IPS-18a (cell line): ENCODE results near the gene SHPK.
"Not testable (repeated sequence)": the region's sequence is repeated elsewhere in the genome, so short reads cannot be mapped to it uniquely, and the experiment has no call there.

Experiments
- H3K27ac ChIP-seq: one replicate; pipeline ENCODE4 v1.5.1; 2013; ENCODE audit warnings: low read length
- H3K27me3 ChIP-seq: one replicate; pipeline ENCODE4 v1.6.1; 2013; ENCODE audit warnings: mild to moderate bottlenecking, low read length; ENCODE audit not compliant: control insufficient read depth, insufficient read depth
- H3K36me3 ChIP-seq: one replicate; pipeline ENCODE4 v1.6.1; 2013; ENCODE audit warnings: low read depth, low read length; ENCODE audit not compliant: control insufficient read depth
- H3K4me1 ChIP-seq: one replicate; pipeline ENCODE4 v1.6.1; 2013; ENCODE audit warnings: low read depth, low read length; ENCODE audit not compliant: control insufficient read depth
- H3K4me3 ChIP-seq: one replicate; pipeline ENCODE4 v1.5.1; 2013; ENCODE audit warnings: low read length
- H3K9ac ChIP-seq: one replicate; pipeline ENCODE4 v1.6.1; 2013; ENCODE audit warnings: mild to moderate bottlenecking, low read length, moderate library complexity
- H3K9me3 ChIP-seq: one replicate; pipeline ENCODE4 v1.6.1; 2013; ENCODE audit warnings: low read depth, low read length; ENCODE audit not compliant: control insufficient read depth

SHPK gene

GRCh38 chr17:3594976-3595375 is 41.1 kb downstream of the SHPK start:
- Histone ChIP-seq H3K9ac (no peak overlapping the region), H3K4me3 (no peak overlapping the region), H3K36me3 (no peaks in the 10 kb centered on the region), H3K4me1 (no peaks in the 10 kb centered on the region), H3K9me3 (no peaks in the 10 kb centered on the region), H3K27ac (no peak overlapping the region), H3K27me3 (no peaks in the 10 kb centered on the region)

GRCh38 chr17:3594051-3594800 is 41.8 kb downstream of the SHPK start:
- Histone ChIP-seq H3K9me3 (no peaks in the 10 kb centered on the region), H3K36me3 (no peaks in the 10 kb centered on the region), H3K4me3 (no peak overlapping the region), H3K27ac (no peak overlapping the region), H3K9ac (no peak overlapping the region), H3K27me3 (no peaks in the 10 kb centered on the region), H3K4me1 (no peaks in the 10 kb centered on the region)

GRCh38 chr17:3593384-3593783 is 42.7 kb downstream of the SHPK start:
- H3K9ac ChIP-seq, result no peak overlapping the region
- no peak overlapping the region for H3K4me3 ChIP-seq
- no peaks in the 10 kb centered on the region for H3K9me3 ChIP-seq
- no peaks in the 10 kb centered on the region for H3K36me3 ChIP-seq
- H3K27ac ChIP-seq, result no peak overlapping the region
- H3K27me3 ChIP-seq, result no peaks in the 10 kb centered on the region
- H3K4me1 ChIP-seq, result no peaks in the 10 kb centered on the region

- no peaks in the 10 kb centered on the region for H3K36me3 ChIP-seq
- H3K4me3 ChIP-seq, result no peak overlapping the region
- H3K27ac ChIP-seq, result no peak overlapping the region
- H3K27me3 ChIP-seq, result no peaks in the 10 kb centered on the region
- H3K4me1 ChIP-seq, result no peaks in the 10 kb centered on the region
- H3K9ac ChIP-seq, result no peak overlapping the region
- H3K9me3 ChIP-seq, result no peaks in the 10 kb centered on the region
Observed at GRCh38 chr17:3592216-3592860, 43.7 kb downstream of the SHPK start.

- no peaks in the 10 kb centered on the region for H3K4me1 ChIP-seq
- H3K9me3 ChIP-seq, result no peaks in the 10 kb centered on the region
- H3K4me3 ChIP-seq, result no peak overlapping the region
- no peaks in the 10 kb centered on the region for H3K27me3 ChIP-seq
- no peak overlapping the region for H3K9ac ChIP-seq
- no peaks in the 10 kb centered on the region for H3K36me3 ChIP-seq
- H3K27ac ChIP-seq, result no peak overlapping the region
Observed at GRCh38 chr17:3590768-3591167, 45.3 kb downstream of the SHPK start.

- H3K9ac ChIP-seq, result no peak overlapping the region
- no peaks in the 10 kb centered on the region for H3K27me3 ChIP-seq
- H3K9me3 ChIP-seq, result no peaks in the 10 kb centered on the region
- H3K4me3 ChIP-seq, result no peak overlapping the region
- no peak overlapping the region for H3K27ac ChIP-seq
- H3K4me1 ChIP-seq, result no peaks in the 10 kb centered on the region
- no peaks in the 10 kb centered on the region for H3K36me3 ChIP-seq
Observed at GRCh38 chr17:3590231-3590630, 45.8 kb downstream of the SHPK start.

GRCh38 chr17:3589784-3590183 is 46.3 kb downstream of the SHPK start:
- Histone ChIP-seq H3K27ac (no peak overlapping the region), H3K27me3 (no peaks in the 10 kb centered on the region), H3K4me3 (no peak overlapping the region), H3K4me1 (no peaks in the 10 kb centered on the region), H3K9me3 (no peaks in the 10 kb centered on the region), H3K9ac (no peak overlapping the region), H3K36me3 (no peaks in the 10 kb centered on the region)

- no peak overlapping the region for H3K9ac ChIP-seq
- H3K4me3 ChIP-seq, result no peak overlapping the region
- H3K36me3 ChIP-seq, result no peaks in the 10 kb centered on the region
- no peaks in the 10 kb centered on the region for H3K4me1 ChIP-seq
- H3K27me3 ChIP-seq, result no peaks in the 10 kb centered on the region
- H3K27ac ChIP-seq, result no peak overlapping the region
- H3K9me3 ChIP-seq, result no peaks in the 10 kb centered on the region
Observed at GRCh38 chr17:3585826-3586225, 50.2 kb downstream of the SHPK start.

GRCh38 chr17:3583456-3583855 is 52.6 kb downstream of the SHPK start:
- no peak overlapping the region for H3K9ac ChIP-seq
- H3K9me3 ChIP-seq, result no peaks in the 10 kb centered on the region
- H3K4me1 ChIP-seq, result no peaks in the 10 kb centered on the region
- H3K36me3 ChIP-seq, result no peaks in the 10 kb centered on the region
- no peak overlapping the region for H3K27ac ChIP-seq
- H3K27me3 ChIP-seq, result no peaks in the 10 kb centered on the region
- no peak overlapping the region for H3K4me3 ChIP-seq

GRCh38 chr17:3582915-3583314 is 53.1 kb downstream of the SHPK start:
- Histone ChIP-seq H3K4me1 (no peaks in the 10 kb centered on the region), H3K27me3 (no peaks in the 10 kb centered on the region), H3K27ac (no peak overlapping the region), H3K4me3 (no peak overlapping the region), H3K36me3 (no peaks in the 10 kb centered on the region), H3K9me3 (no peaks in the 10 kb centered on the region), H3K9ac (no peak overlapping the region)

- not testable (repeated sequence) for H3K9ac ChIP-seq, H3K36me3 ChIP-seq, H3K9me3 ChIP-seq, H3K4me1 ChIP-seq, H3K27ac ChIP-seq, H3K27me3 ChIP-seq, H3K4me3 ChIP-seq
Observed at GRCh38 chr17:3578667-3579066, 57.4 kb downstream of the SHPK start.

GRCh38 chr17:3576970-3577369 is 59.1 kb downstream of the SHPK start:
- no peaks in the 10 kb centered on the region for H3K4me1 ChIP-seq
- no peaks in the 10 kb centered on the region for H3K27me3 ChIP-seq
- H3K36me3 ChIP-seq, result no peaks in the 10 kb centered on the region
- H3K9me3 ChIP-seq, result no peaks in the 10 kb centered on the region
- H3K27ac ChIP-seq, result no peak overlapping the region
- H3K4me3 ChIP-seq, result no peak overlapping the region
- H3K9ac ChIP-seq, result no peak overlapping the region
